Neuronal stem cell (in vitro differentiated cells): ENCODE results near the gene MORC2.

Experiments
- DNase-seq: peaks from one replicate; pipeline ENCODE4 v3.0.0-alpha.2; 2013; ENCODE audit warnings: low spot score
- H2AFZ ChIP-seq: one replicate; pipeline ENCODE4 v1.6.1; 2013; ENCODE audit warnings: mild to moderate bottlenecking, low read length, inconsistent platforms
- H2AK5ac ChIP-seq: 2 replicates; pipeline ENCODE4 v1.6.1; 2013; ENCODE audit warnings: low read depth, mild to moderate bottlenecking, inconsistent platforms, low read length, moderate library complexity, mixed read lengths
- H2BK120ac ChIP-seq: 2 replicates; pipeline ENCODE4 v1.6.1; 2013; ENCODE audit warnings: low read depth, mild to moderate bottlenecking, inconsistent platforms, low read length, moderate library complexity, mixed read lengths
- H2BK12ac ChIP-seq: one replicate; pipeline ENCODE4 v1.6.1; 2013; ENCODE audit warnings: low read length, inconsistent platforms
- H2BK15ac ChIP-seq: 2 replicates; pipeline ENCODE4 v1.6.1; 2013; ENCODE audit warnings: mild to moderate bottlenecking, low read length, inconsistent platforms, mixed read lengths
- H2BK5ac ChIP-seq: one replicate; pipeline ENCODE4 v1.6.1; 2013; ENCODE audit warnings: inconsistent platforms, mild to moderate bottlenecking, low read length, moderate library complexity
- H3K14ac ChIP-seq: one replicate; pipeline ENCODE4 v1.6.1; 2013; ENCODE audit warnings: low read length, inconsistent platforms
- H3K18ac ChIP-seq: 2 replicates; pipeline ENCODE4 v1.6.1; 2013; ENCODE audit warnings: low read length, inconsistent platforms
- H3K23ac ChIP-seq: 2 replicates; pipeline ENCODE4 v1.6.1; 2013; ENCODE audit warnings: low read depth, mild to moderate bottlenecking, mixed read lengths, low read length, inconsistent platforms; ENCODE audit not compliant: poor library complexity
- H3K27ac ChIP-seq: replicated peaks from 3 replicates; pipeline ENCODE4 v1.5.1; 2013; ENCODE audit warnings: low read length, inconsistent platforms
- H3K27me3 ChIP-seq, 3 experiments: 2 replicates each; pipeline ENCODE4 v1.6.1; 2013; ENCODE audit warnings: low read length in 3 of 3, mild to moderate bottlenecking in 2 of 3, inconsistent platforms in 1 of 3, low read depth in 1 of 3, mixed read lengths in 1 of 3, moderate library complexity in 1 of 3; ENCODE audit not compliant: control insufficient read depth in 3 of 3, insufficient read depth in 3 of 3
- H3K36me3 ChIP-seq, 2 donors: replicated peaks in 1 of 2; 2 replicates each; pipeline ENCODE4 v1.6.1; 2013; ENCODE audit warnings: low read length in 2 of 2; ENCODE audit not compliant: control insufficient read depth in 2 of 2, insufficient read depth in 2 of 2
- H3K4ac ChIP-seq: 2 replicates; pipeline ENCODE4 v1.6.1; 2013; ENCODE audit warnings: inconsistent platforms, mild to moderate bottlenecking, low read length, moderate library complexity
- H3K4me1 ChIP-seq, 2 donors: 1 replicate in 1 of 2; 2 replicates in 1 of 2; pipeline ENCODE4 v1.6.1; 2013; ENCODE audit warnings: low read length in 2 of 2, low read depth in 1 of 2; ENCODE audit not compliant: control insufficient read depth in 2 of 2, insufficient read depth in 1 of 2
- H3K4me2 ChIP-seq: one replicate; pipeline ENCODE4 v1.6.1; 2013; ENCODE audit warnings: mild to moderate bottlenecking, low read length, inconsistent platforms; ENCODE audit not compliant: insufficient read depth, poor library complexity, severe bottlenecking
- H3K4me3 ChIP-seq, 2 donors: 2 replicates each; pipeline ENCODE4 v1.5.1; 2013; ENCODE audit warnings: low read length in 2 of 2, mild to moderate bottlenecking in 2 of 2, inconsistent platforms in 1 of 2, moderate library complexity in 1 of 2
- H3K79me1 ChIP-seq: one replicate; pipeline ENCODE4 v1.6.1; 2013; ENCODE audit warnings: low read depth, mild to moderate bottlenecking, inconsistent platforms, low read length, moderate library complexity
- H3K9ac ChIP-seq: one replicate; pipeline ENCODE4 v1.6.1; 2013; ENCODE audit warnings: mild to moderate bottlenecking, low read depth, low read length, inconsistent platforms; ENCODE audit not compliant: poor library complexity
- H3K9me3 ChIP-seq, 2 donors: replicated peaks in 1 of 2; 2 replicates each; pipeline versions ENCODE3 to v1.6.1; 2013; ENCODE audit warnings: low read length in 2 of 2, mild to moderate bottlenecking in 2 of 2, inconsistent platforms in 1 of 2, low read depth in 1 of 2, mixed read lengths in 1 of 2, moderate library complexity in 1 of 2; ENCODE audit not compliant: control insufficient read depth in 2 of 2, insufficient read depth in 1 of 2
- H4K8ac ChIP-seq: one replicate; pipeline ENCODE4 v1.6.1; 2013; ENCODE audit warnings: low read depth, mild to moderate bottlenecking, inconsistent platforms, low read length, moderate library complexity
- H4K91ac ChIP-seq: one replicate; pipeline ENCODE4 v1.6.1; 2013; ENCODE audit warnings: low read length, low read depth, mild to moderate bottlenecking, inconsistent platforms; ENCODE audit not compliant: poor library complexity
- WGBS, 2 donors: extraction: QIAGEN DNeasy Blood & Tissue Kit; methylation state at CpG; one replicate each; pipeline ENCODE4 v1.1.7; 2013; ENCODE audit warnings: missing lambda C conversion rate in 2 of 2, mixed read lengths in 1 of 2; ENCODE audit not compliant: insufficient read length in 2 of 2, insufficient replicate concordance in 1 of 2; ENCODE audit errors: extremely low coverage in 2 of 2; 5-methylcytosine and 5-hydroxymethylcytosine counted together

The MORC2 gene

GRCh38 chr22:30889996-30890480, 78.5 kb downstream of the MORC2 start:
- no peak for DNase-seq
- no peak overlapping the region for H3K4me2 ChIP-seq
- H4K8ac ChIP-seq, result no peak overlapping the region
- no peak overlapping the region for H3K27ac ChIP-seq
- H4K91ac ChIP-seq, result no peak overlapping the region
- H3K23ac ChIP-seq, result peak overlapping the region; percentile 58
- no peak overlapping the region for H2BK15ac ChIP-seq
- peak overlapping the region; percentile 6 for H2BK5ac ChIP-seq
- no peak overlapping the region for H3K9ac ChIP-seq
- peaks cover 0 to 9% of the 10 kb centered on the region in 2 donors for H3K36me3 ChIP-seq
- H3K18ac ChIP-seq, result no peak overlapping the region
- no peaks in the 10 kb centered on the region for H3K27me3 ChIP-seq
- no peak overlapping the region for H2BK120ac ChIP-seq
- no peak overlapping the region for H3K4ac ChIP-seq
- no peaks in the 10 kb centered on the region for H3K9me3 ChIP-seq
- H2AK5ac ChIP-seq, result peak overlapping the region; percentile 39
- no peak overlapping the region for H2BK12ac ChIP-seq
- no peak overlapping the region for H2AFZ ChIP-seq
- H3K79me1 ChIP-seq, result no peaks in the 10 kb centered on the region
- no peaks in the 10 kb centered on the region for H3K4me1 ChIP-seq
- no peak overlapping the region for H3K4me3 ChIP-seq
- WGBS, 2 donors, result no CpG with 5 or more reads among the region's 9 CpGs
- H3K14ac ChIP-seq, result no peak overlapping the region

GRCh38 chr22:30889268-30889995, 79.1 kb downstream of the MORC2 start:
- H3K27ac ChIP-seq, result no peak overlapping the region
- H3K9ac ChIP-seq, result no peak overlapping the region
- H3K4me3 ChIP-seq, result no peak overlapping the region
- H2BK120ac ChIP-seq, result no peak overlapping the region
- H4K8ac ChIP-seq, result no peak overlapping the region
- no peak overlapping the region for H2AFZ ChIP-seq
- H3K9me3 ChIP-seq, result no peaks in the 10 kb centered on the region
- H3K4me2 ChIP-seq, result no peak overlapping the region
- no peak overlapping the region for H3K14ac ChIP-seq
- H3K23ac ChIP-seq, result peak overlapping the region; percentile 43
- no peaks in the 10 kb centered on the region for H3K27me3 ChIP-seq
- H2AK5ac ChIP-seq, result no peak overlapping the region
- H3K4me1 ChIP-seq, result no peaks in the 10 kb centered on the region
- no peak overlapping the region for H4K91ac ChIP-seq
- no CpG with 5 or more reads among the region's 17 CpGs for WGBS, 2 donors
- H2BK15ac ChIP-seq, result no peak overlapping the region
- DNase-seq, result no peak
- H3K36me3 ChIP-seq, result peaks cover 0 to 9% of the 10 kb centered on the region in 2 donors
- no peak overlapping the region for H3K4ac ChIP-seq
- H2BK12ac ChIP-seq, result no peak overlapping the region
- no peaks in the 10 kb centered on the region for H3K79me1 ChIP-seq
- H2BK5ac ChIP-seq, result peak overlapping the region; percentile 6
- H3K18ac ChIP-seq, result no peak overlapping the region

GRCh38 chr22:30887861-30888260, 80.7 kb downstream of the MORC2 start:
- Histone ChIP-seq H3K4me3 (no peak overlapping the region), H3K4ac (no peak overlapping the region), H2AFZ (no peak overlapping the region), H3K18ac (peak overlapping the region; percentile 48), H3K4me1 (no peaks in the 10 kb centered on the region), H3K79me1 (no peaks in the 10 kb centered on the region), H3K23ac (no peak overlapping the region), H4K8ac (no peak overlapping the region), H3K4me2 (no peak overlapping the region), H3K27me3 (peaks cover 0 to 4% (median 0%) of the 10 kb centered on the region in 3 experiments), H3K27ac (no peak overlapping the region), H2BK120ac (peak overlapping the region; percentile 24), H3K14ac (peak overlapping the region; percentile 89), H2BK12ac (no peak overlapping the region), H3K9ac (no peak overlapping the region), H3K36me3 (peaks cover 0 to 9% of the 10 kb centered on the region in 2 donors), H2AK5ac (no peak overlapping the region), H2BK5ac (no peak overlapping the region), H2BK15ac (peak overlapping the region; percentile 55), H3K9me3 (no peaks in the 10 kb centered on the region), H4K91ac (no peak overlapping the region)
- DNase-seq, result no peak
- no CpG with 5 or more reads among the region's 5 CpGs for WGBS, 2 donors

- Histone ChIP-seq H3K4me2 (no peak overlapping the region), H2AK5ac (no peak overlapping the region), H2BK120ac (peak overlapping the region; percentile 24), H3K23ac (peak overlapping the region; percentile 43), H3K14ac (peak overlapping the region; percentile 89), H3K79me1 (no peaks in the 10 kb centered on the region), H3K4me3 (no peak overlapping the region), H2AFZ (no peak overlapping the region), H3K27me3 (peaks cover 0 to 5% (median 0%) of the 10 kb centered on the region in 3 experiments), H3K4ac (no peak overlapping the region), H3K4me1 (no peaks in the 10 kb centered on the region), H4K91ac (no peak overlapping the region), H3K18ac (peak overlapping the region; percentile 1), H2BK15ac (peak overlapping the region; percentile 75), H3K27ac (no peak overlapping the region), H3K9me3 (no peaks in the 10 kb centered on the region), H3K36me3 (peaks cover 0 to 9% of the 10 kb centered on the region in 2 donors), H2BK12ac (peak overlapping the region; percentile 73), H4K8ac (no peak overlapping the region), H2BK5ac (no peak overlapping the region), H3K9ac (no peak overlapping the region)
- no CpG with 5 or more reads among the region's 11 CpGs for WGBS, 2 donors
- no peak for DNase-seq
Observed at GRCh38 chr22:30887453-30887852, 81.1 kb downstream of the MORC2 start.
